ENCODE measurements around the gene TRIP13. TPM values are rescaled to one million over a fixed set of nuclear protein-coding genes. Genes with fewer than 3 reads are reported as not detected.

The TRIP13 gene
- total RNA-seq, 1 experiment from 2014 or later, result 45.9 TPM

DNA sequence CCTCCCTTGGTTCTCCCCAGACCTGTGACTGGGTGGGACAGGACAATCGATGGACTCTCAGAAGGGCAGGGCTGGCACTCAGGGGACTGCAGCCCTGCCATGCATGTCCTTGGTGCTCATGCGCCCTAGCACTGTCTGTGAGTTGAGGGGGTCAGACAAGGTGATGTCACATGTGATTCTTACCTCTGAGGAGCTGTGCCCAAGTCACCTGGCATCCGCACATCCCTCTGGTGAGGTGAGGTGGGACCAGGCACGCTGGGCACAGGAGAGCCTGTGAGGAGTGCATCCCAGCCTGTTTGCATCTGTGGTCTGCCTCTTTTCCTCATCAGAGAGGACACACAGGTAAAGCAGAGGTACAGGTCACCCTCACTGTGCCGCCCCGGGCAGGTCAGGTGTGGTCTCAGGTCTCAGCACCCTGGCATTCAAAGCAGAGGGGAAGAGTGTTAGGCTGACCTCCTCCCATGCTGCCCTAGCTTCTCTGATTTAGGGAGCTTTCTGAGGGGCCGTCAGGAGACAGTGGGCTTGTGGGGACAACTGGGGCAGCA, 14.8 kb downstream of the TRIP13 start:
- H3K27ac ChIP-seq (ENCODE audit: low read length), result no peak overlapping the region
- no peak for DNase-seq (ENCODE audit: low read depth, low spot score)
- intact Hi-C loops (cut with micrococcal nuclease; ENCODE audit: unreplicated experiment), result no loop called here
- CTCF ChIA-PET, result no interaction called here
- POLR2A ChIA-PET, result no interaction called here
- TF ChIP-seq, protein P1, sequence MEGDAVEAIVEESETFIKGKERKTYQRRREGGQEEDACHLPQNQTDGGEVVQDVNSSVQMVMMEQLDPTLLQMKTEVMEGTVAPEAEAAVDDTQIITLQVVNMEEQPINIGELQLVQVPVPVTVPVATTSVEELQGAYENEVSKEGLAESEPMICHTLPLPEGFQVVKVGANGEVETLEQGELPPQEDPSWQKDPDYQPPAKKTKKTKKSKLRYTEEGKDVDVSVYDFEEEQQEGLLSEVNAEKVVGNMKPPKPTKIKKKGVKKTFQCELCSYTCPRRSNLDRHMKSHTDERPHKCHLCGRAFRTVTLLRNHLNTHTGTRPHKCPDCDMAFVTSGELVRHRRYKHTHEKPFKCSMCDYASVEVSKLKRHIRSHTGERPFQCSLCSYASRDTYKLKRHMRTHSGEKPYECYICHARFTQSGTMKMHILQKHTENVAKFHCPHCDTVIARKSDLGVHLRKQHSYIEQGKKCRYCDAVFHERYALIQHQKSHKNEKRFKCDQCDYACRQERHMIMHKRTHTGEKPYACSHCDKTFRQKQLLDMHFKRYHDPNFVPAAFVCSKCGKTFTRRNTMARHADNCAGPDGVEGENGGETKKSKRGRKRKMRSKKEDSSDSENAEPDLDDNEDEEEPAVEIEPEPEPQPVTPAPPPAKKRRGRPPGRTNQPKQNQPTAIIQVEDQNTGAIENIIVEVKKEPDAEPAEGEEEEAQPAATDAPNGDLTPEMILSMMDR (IDR thresholded peaks at IDR 0.05), result no peak
- TF ChIP-seq POLR2AphosphoS5 (IDR thresholded peaks at IDR 0.05; ENCODE audit: low read depth, low read length) (no peak), TCF7L2 (IDR thresholded peaks at IDR 0.05; ENCODE audit: low read depth, low read length) (no peak), SIN3A (IDR thresholded peaks at IDR 0.05; ENCODE audit: borderline replicate concordance, insufficient read depth, low read depth, low read length) (no peak)
- TF ChIP-seq, protein P2, sequence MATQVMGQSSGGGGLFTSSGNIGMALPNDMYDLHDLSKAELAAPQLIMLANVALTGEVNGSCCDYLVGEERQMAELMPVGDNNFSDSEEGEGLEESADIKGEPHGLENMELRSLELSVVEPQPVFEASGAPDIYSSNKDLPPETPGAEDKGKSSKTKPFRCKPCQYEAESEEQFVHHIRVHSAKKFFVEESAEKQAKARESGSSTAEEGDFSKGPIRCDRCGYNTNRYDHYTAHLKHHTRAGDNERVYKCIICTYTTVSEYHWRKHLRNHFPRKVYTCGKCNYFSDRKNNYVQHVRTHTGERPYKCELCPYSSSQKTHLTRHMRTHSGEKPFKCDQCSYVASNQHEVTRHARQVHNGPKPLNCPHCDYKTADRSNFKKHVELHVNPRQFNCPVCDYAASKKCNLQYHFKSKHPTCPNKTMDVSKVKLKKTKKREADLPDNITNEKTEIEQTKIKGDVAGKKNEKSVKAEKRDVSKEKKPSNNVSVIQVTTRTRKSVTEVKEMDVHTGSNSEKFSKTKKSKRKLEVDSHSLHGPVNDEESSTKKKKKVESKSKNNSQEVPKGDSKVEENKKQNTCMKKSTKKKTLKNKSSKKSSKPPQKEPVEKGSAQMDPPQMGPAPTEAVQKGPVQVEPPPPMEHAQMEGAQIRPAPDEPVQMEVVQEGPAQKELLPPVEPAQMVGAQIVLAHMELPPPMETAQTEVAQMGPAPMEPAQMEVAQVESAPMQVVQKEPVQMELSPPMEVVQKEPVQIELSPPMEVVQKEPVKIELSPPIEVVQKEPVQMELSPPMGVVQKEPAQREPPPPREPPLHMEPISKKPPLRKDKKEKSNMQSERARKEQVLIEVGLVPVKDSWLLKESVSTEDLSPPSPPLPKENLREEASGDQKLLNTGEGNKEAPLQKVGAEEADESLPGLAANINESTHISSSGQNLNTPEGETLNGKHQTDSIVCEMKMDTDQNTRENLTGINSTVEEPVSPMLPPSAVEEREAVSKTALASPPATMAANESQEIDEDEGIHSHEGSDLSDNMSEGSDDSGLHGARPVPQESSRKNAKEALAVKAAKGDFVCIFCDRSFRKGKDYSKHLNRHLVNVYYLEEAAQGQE (IDR thresholded peaks at IDR 0.05; ENCODE audit: insufficient read depth in 1 of 2, low read depth in 2 of 2, low read length in 1 of 2), result no peak
- in situ Hi-C loops (cut with HindIII; ENCODE audit: low pct_unique_long_range_greater_than_20kb, low sequenced_read_pairs), result no loop called here
- ATAC-seq, result no peak
- H3K36me3 ChIP-seq (ENCODE audit: control insufficient read depth, insufficient read depth, low read length), result peaks cover 26% of the 10 kb centered on the region
- BruUV-seq (replicated peaks), result no TSS peak
- no peak overlapping the region for H3K4me3 ChIP-seq (ENCODE audit: low read depth in 2 of 2, low read length in 2 of 2)
- no peaks in the 10 kb centered on the region for H3K27me3 ChIP-seq (ENCODE audit: control insufficient read depth, insufficient read depth, low read length)
- no peaks in the 10 kb centered on the region for H3K9me3 ChIP-seq (ENCODE audit: control insufficient read depth, insufficient read depth, low read depth, low read length)
- H3K4me1 ChIP-seq (ENCODE audit: control insufficient read depth, insufficient read depth, low read length), result peaks cover 9% of the 10 kb centered on the region

DNA sequence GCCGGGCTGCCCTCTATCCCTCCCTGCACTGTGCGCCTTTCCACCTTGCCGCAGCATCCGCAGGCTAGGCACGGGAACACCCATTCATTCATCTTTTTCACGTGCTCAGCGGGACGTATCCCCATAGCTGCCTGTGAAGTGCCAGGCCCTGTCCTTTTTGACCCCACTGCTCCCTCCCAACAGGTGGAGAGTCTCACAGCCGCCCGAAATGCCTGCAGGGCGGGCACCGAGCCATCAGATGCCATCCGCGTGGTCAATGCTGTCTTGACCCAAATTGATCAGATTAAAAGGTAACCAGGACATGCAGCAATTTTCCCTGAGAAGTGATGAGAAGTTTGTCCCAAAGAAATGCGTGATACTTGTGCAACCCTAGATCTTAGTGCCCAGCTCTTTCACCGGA, 15.5 kb downstream of the TRIP13 start:
- Histone ChIP-seq H3K9me3 (ENCODE audit: control insufficient read depth, insufficient read depth, low read depth, low read length) (no peaks in the 10 kb centered on the region), H3K27ac (ENCODE audit: low read length) (no peak overlapping the region), H3K27me3 (ENCODE audit: control insufficient read depth, insufficient read depth, low read length) (no peaks in the 10 kb centered on the region), H3K4me1 (ENCODE audit: control insufficient read depth, insufficient read depth, low read length) (peaks cover 12% of the 10 kb centered on the region), H3K36me3 (ENCODE audit: control insufficient read depth, insufficient read depth, low read length) (peaks cover 26% of the 10 kb centered on the region), H3K4me3 (ENCODE audit: low read depth in 2 of 2, low read length in 2 of 2) (no peak overlapping the region)
- BruUV-seq (replicated peaks), result no TSS peak
- ChIA-PET CTCF (no interaction called here), POLR2A (no interaction called here)
- no peak for DNase-seq (ENCODE audit: low read depth, low spot score)
- in situ Hi-C loops (cut with HindIII; ENCODE audit: low pct_unique_long_range_greater_than_20kb, low sequenced_read_pairs), result no loop called here
- intact Hi-C loops (cut with micrococcal nuclease; ENCODE audit: unreplicated experiment), result no loop called here
- no peak for ATAC-seq
- no peak for TF ChIP-seq SIN3A (IDR thresholded peaks at IDR 0.05; ENCODE audit: borderline replicate concordance, insufficient read depth, low read depth, low read length)
- TF ChIP-seq, protein P1 (IDR thresholded peaks at IDR 0.05), result no peak
- TF ChIP-seq, protein P2 (IDR thresholded peaks at IDR 0.05; ENCODE audit: insufficient read depth in 1 of 2, low read depth in 2 of 2, low read length in 1 of 2), result no peak
- no peak for TF ChIP-seq TCF7L2 (IDR thresholded peaks at IDR 0.05; ENCODE audit: low read depth, low read length)
- no peak for TF ChIP-seq POLR2AphosphoS5 (IDR thresholded peaks at IDR 0.05; ENCODE audit: low read depth, low read length)

Measured in Panc1 (cell line).